OCI-LY3 (cell line): ENCODE data around the gene DRC3.

Experiments used
- H2AFZ ChIP-seq: fragments of 200-600, 300-600 bp; shearing (Covaris generic); 2 replicates; pipeline ENCODE4 v1.6.0; 2014; ENCODE audit warnings: antibody characterized with exemption, low read depth, low read length
- H3K27ac ChIP-seq: fragments of 200-600, 300-600 bp; sonication (generic); 2 replicates; pipeline ENCODE4 v1.5.1; 2014; ENCODE audit warnings: mild to moderate bottlenecking, low read length, moderate library complexity, mixed read lengths
- H3K27me3 ChIP-seq: fragments of 200-600, 300-600 bp; sonication (generic); 2 replicates; pipeline ENCODE4 v1.6.1; 2014; ENCODE audit warnings: low read depth, low read length, mixed read lengths
- H3K36me3 ChIP-seq: fragments of 200-600, 300-600 bp; sonication (generic); replicated peaks from 2 replicates; pipeline ENCODE3; 2014; ENCODE audit warnings: low read depth, low read length, mixed read lengths
- H3K4me1 ChIP-seq: fragments of 300-600, 200-600 bp; sonication (generic); 2 replicates; pipeline ENCODE4 v1.6.1; 2014; ENCODE audit warnings: low read length, mixed read lengths
- H3K4me2 ChIP-seq: fragments of 200-600, 300-600 bp; sonication (generic); 2 replicates; pipeline ENCODE4 v1.6.1; 2014; ENCODE audit warnings: low read length, mixed read lengths
- H3K4me3 ChIP-seq: fragments of 300-600, 200-600 bp; sonication (generic); 2 replicates; pipeline ENCODE4 v1.5.1; 2014; ENCODE audit warnings: antibody characterized with exemption, mild to moderate bottlenecking, low read length, moderate library complexity
- H3K79me2 ChIP-seq: fragments of 300-600, 200-600 bp; shearing (Covaris generic); 2 replicates; pipeline ENCODE4 v1.6.1; 2014; ENCODE audit warnings: mild to moderate bottlenecking, low read length, mixed read lengths
- H3K9ac ChIP-seq: fragments of 300-600, 200-600 bp; shearing (Covaris generic); 2 replicates; pipeline ENCODE4 v1.6.0; 2014; ENCODE audit warnings: mild to moderate bottlenecking, low read length, moderate library complexity
- H3K9me3 ChIP-seq: fragments of 200-600, 300-600 bp; shearing (Covaris generic); 2 replicates; pipeline ENCODE4 v1.6.1; 2014; ENCODE audit warnings: low read length, mixed read lengths; ENCODE audit not compliant: insufficient read depth
- H4K20me1 ChIP-seq: fragments of 200-600, 300-600 bp; sonication (generic); 2 replicates; pipeline ENCODE4 v1.6.1; 2016; ENCODE audit warnings: low read length, mixed read lengths; ENCODE audit not compliant: insufficient read depth
- EZH2phosphoT487 ChIP-seq: fragments of 200-600 bp; shearing (Covaris generic); IDR thresholded peaks from 2 replicates; pipeline ENCODE4 v1.6.1; 2018; ENCODE audit warnings: antibody characterized with exemption, mixed run types, low read depth
- TF ChIP-seq, protein P1 (sequence below): fragments of 200-600, 300-600 bp; sonication (generic); IDR thresholded peaks from 2 replicates; pipeline ENCODE4 v1.5.1; 2014; ENCODE audit warnings: antibody characterized with exemption, low read length, low read depth

DRC3 gene

DNA sequence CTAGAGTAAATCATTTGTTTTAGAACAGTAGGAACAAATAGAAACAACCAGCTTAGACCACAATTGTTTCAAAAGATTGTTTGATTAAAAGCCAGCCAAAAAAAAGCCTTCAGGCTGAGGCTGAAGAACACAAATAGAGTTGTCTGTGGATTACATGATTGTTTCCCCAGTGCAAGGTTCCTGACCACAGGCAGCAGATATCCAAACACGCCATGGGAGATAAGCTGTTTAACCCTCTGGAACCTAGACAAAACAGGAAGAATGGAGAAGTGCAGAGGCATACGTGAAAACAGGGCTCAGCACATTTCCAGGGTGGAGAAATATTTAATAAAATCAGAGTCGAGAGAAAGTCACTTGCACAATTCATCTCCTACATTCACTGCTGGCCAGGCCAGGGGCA is 45.3 kb downstream of the DRC3 start:
- TF ChIP-seq, protein P1, sequence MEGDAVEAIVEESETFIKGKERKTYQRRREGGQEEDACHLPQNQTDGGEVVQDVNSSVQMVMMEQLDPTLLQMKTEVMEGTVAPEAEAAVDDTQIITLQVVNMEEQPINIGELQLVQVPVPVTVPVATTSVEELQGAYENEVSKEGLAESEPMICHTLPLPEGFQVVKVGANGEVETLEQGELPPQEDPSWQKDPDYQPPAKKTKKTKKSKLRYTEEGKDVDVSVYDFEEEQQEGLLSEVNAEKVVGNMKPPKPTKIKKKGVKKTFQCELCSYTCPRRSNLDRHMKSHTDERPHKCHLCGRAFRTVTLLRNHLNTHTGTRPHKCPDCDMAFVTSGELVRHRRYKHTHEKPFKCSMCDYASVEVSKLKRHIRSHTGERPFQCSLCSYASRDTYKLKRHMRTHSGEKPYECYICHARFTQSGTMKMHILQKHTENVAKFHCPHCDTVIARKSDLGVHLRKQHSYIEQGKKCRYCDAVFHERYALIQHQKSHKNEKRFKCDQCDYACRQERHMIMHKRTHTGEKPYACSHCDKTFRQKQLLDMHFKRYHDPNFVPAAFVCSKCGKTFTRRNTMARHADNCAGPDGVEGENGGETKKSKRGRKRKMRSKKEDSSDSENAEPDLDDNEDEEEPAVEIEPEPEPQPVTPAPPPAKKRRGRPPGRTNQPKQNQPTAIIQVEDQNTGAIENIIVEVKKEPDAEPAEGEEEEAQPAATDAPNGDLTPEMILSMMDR = no peak
- TF ChIP-seq EZH2phosphoT487 = no peak
- no peaks in the 10 kb centered on the region for H3K36me3 ChIP-seq
- H3K4me2 ChIP-seq = no peak overlapping the region
- H2AFZ ChIP-seq = no peak overlapping the region
- no peaks in the 10 kb centered on the region for H3K4me1 ChIP-seq
- H3K27ac ChIP-seq = no peak overlapping the region
- H3K9me3 ChIP-seq = no peaks in the 10 kb centered on the region
- H4K20me1 ChIP-seq = no peaks in the 10 kb centered on the region
- H3K4me3 ChIP-seq = no peak overlapping the region
- H3K27me3 ChIP-seq = no peaks in the 10 kb centered on the region
- H3K9ac ChIP-seq = no peak overlapping the region
- H3K79me2 ChIP-seq = no peaks in the 10 kb centered on the region

DNA sequence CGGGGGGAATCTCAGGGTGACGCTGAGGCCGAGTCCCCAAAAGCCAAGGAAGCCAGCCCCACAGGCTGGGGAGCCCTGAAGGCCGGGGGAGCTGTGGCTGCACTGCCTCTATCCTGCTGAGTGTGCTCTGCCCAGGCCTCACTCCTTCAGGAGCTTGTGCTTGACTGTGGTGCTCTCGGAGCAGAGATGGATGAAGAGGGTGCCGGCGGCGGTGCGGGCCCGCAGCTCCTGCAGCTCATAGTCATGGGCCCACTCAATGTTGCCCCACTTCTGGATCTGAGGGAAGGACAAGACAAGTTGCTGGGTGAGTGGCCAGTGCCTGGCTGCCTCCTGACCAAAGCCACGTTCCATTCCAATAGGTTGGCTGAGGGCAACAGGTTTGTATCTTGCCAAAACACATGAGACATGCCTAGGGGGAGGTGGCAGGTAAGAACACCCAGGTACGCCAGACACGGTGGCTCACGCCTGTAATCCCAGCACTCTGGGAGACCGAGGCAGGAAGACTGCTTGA is 45.8 kb downstream of the DRC3 start:
- H4K20me1 ChIP-seq = no peaks in the 10 kb centered on the region
- no peak overlapping the region for H3K4me3 ChIP-seq
- TF ChIP-seq, protein P1 = no peak
- no peaks in the 10 kb centered on the region for H3K79me2 ChIP-seq
- no peak overlapping the region for H2AFZ ChIP-seq
- no peak overlapping the region for H3K27ac ChIP-seq
- no peaks in the 10 kb centered on the region for H3K9me3 ChIP-seq
- no peak overlapping the region for H3K9ac ChIP-seq
- H3K36me3 ChIP-seq = no peaks in the 10 kb centered on the region
- H3K27me3 ChIP-seq = no peaks in the 10 kb centered on the region
- no peak overlapping the region for H3K4me2 ChIP-seq
- no peaks in the 10 kb centered on the region for H3K4me1 ChIP-seq

- Histone ChIP-seq H3K27ac (no peak overlapping the region), H3K79me2 (no peaks in the 10 kb centered on the region), H3K9ac (no peak overlapping the region), H3K27me3 (no peaks in the 10 kb centered on the region), H3K9me3 (no peaks in the 10 kb centered on the region), H3K4me1 (no peaks in the 10 kb centered on the region), H3K4me2 (no peak overlapping the region), H3K36me3 (no peaks in the 10 kb centered on the region), H2AFZ (no peak overlapping the region), H4K20me1 (no peaks in the 10 kb centered on the region), H3K4me3 (no peak overlapping the region)
- TF ChIP-seq, protein P1 = no peak
- no peak for TF ChIP-seq EZH2phosphoT487
Measured at GRCh38 chr17:18019838-18020154, 47.1 kb downstream of the DRC3 start.

- Histone ChIP-seq H3K4me1 (no peaks in the 10 kb centered on the region), H4K20me1 (no peaks in the 10 kb centered on the region), H3K9ac (no peak overlapping the region), H3K4me3 (no peak overlapping the region), H3K4me2 (no peak overlapping the region), H3K27me3 (no peaks in the 10 kb centered on the region), H3K27ac (no peak overlapping the region), H3K9me3 (no peaks in the 10 kb centered on the region), H2AFZ (no peak overlapping the region), H3K36me3 (no peaks in the 10 kb centered on the region), H3K79me2 (no peaks in the 10 kb centered on the region)
- TF ChIP-seq EZH2phosphoT487 = no peak
- TF ChIP-seq, protein P1 = no peak
Measured at GRCh38 chr17:18020971-18021370, 48.3 kb downstream of the DRC3 start.
